HFF-Myc (cell line): ENCODE data around the gene GPR6.
A peak's percentile ranks its signal among the peaks of the same experiment; 100 is the strongest.

Experiments
- DNase-seq: peaks from one replicate; pipeline ENCODE4 v3.0.0-alpha.2; 2011; ENCODE audit warnings: low read depth; ENCODE audit errors: extremely low read depth
- H3K4me3 ChIP-seq: replicated peaks from 2 replicates; pipeline ENCODE4 v1.5.1; 2011; ENCODE audit warnings: low read depth, mild to moderate bottlenecking, control low read depth, low read length
- TF ChIP-seq, protein P1 (sequence below): IDR thresholded peaks from 2 replicates; pipeline ENCODE4 v1.5.1; 2012; ENCODE audit warnings: mild to moderate bottlenecking, low read depth, low read length, control low read depth; ENCODE audit errors: missing control alignments

The GPR6 gene, protein sequence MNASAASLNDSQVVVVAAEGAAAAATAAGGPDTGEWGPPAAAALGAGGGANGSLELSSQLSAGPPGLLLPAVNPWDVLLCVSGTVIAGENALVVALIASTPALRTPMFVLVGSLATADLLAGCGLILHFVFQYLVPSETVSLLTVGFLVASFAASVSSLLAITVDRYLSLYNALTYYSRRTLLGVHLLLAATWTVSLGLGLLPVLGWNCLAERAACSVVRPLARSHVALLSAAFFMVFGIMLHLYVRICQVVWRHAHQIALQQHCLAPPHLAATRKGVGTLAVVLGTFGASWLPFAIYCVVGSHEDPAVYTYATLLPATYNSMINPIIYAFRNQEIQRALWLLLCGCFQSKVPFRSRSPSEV

DNA sequence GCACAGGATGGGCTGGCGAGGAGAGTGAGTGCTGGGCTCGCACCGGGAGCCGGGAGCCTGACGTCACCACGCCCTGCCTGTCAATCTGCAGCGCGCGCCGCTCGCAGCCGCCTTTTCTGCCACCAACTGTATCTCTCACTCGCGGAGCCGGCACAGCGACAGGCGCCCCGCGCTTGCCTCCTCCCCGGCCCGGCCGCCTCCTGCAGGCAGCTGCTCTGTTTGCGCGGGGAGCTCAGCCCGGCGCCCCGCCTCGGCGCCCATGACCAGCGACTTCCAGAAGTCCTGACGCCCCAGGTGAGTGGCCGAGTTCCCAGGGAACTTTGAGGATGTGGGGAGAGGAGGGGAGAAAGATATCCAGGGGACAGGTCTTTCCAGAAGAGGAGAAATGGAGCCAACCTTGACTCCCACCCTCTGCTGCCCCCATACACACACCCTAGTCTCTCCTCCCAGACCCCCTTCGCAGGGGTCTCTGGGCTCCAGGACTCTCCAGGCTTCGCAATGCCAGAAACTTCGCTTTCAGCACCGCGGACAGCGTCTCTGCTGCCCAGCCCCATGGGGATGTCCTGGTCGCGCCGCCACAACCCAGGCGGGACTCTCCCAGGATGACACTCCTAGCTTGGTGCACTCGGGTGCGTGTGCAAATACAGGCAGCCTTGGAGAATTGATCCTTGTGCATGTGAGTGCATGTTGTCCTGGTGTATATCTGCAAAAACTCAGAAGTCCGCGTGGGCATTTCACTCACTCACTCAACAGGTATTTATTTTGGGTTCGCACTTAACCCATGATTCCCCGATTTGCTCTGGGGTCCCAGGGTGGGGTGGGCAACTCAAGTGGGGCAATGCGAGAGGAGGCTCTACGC lies at the start of gene GPR6:
Gene GPR6 (plus strand): TSS at position 138 of the 859 bp plus-strand sequence. CDS start 802 bp downstream, outside the sequence.
- TF ChIP-seq, protein P1, sequence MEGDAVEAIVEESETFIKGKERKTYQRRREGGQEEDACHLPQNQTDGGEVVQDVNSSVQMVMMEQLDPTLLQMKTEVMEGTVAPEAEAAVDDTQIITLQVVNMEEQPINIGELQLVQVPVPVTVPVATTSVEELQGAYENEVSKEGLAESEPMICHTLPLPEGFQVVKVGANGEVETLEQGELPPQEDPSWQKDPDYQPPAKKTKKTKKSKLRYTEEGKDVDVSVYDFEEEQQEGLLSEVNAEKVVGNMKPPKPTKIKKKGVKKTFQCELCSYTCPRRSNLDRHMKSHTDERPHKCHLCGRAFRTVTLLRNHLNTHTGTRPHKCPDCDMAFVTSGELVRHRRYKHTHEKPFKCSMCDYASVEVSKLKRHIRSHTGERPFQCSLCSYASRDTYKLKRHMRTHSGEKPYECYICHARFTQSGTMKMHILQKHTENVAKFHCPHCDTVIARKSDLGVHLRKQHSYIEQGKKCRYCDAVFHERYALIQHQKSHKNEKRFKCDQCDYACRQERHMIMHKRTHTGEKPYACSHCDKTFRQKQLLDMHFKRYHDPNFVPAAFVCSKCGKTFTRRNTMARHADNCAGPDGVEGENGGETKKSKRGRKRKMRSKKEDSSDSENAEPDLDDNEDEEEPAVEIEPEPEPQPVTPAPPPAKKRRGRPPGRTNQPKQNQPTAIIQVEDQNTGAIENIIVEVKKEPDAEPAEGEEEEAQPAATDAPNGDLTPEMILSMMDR: no peak
- peak; percentile 12 for DNase-seq
- no peak within 1 kb of the TSS for H3K4me3 ChIP-seq

DNA sequence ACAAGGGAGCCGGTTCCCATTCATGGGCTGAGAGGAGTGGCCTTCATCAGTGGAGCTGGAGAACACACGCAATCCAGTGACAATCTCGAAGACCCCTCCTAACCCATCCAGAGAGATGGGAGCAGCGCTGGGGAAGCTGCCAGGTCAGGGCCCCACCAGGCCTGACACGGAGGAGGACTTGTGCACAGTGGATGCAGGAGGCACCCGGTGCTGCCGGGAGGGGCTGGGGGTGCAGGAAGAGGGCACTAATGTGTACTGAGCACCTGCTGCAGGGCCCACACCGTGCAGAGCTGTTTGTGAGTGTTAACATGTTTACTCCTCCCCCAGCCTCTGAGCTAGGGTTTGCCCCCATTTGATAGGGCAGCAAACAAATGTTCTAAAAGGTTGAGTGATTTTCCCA lies 43.8 kb upstream of the GPR6 start:
- TF ChIP-seq, protein P1: no peak
- no peak overlapping the region for H3K4me3 ChIP-seq
- DNase-seq: no peak

DNA sequence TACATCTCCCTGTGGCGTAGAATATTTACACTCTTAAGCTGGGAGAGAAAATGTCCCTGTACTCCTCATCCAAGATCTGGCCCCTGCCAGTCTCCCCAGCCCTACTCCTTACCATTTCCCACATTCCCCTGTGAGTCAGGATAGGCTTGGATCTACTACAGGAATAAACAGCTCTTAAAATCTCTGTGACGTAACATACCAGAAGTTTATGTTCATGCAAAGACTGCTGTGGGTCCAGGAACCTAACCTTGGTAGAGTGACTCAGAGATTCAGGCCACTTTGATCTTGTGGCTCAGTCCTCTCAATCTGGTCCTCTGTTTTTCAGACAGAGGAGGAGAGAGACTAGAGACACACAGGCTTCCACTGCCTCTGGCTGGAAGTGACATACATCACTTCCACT lies 38.5 kb upstream of the GPR6 start:
- TF ChIP-seq, protein P1: no peak
- H3K4me3 ChIP-seq: no peak overlapping the region
- no peak for DNase-seq

DNA sequence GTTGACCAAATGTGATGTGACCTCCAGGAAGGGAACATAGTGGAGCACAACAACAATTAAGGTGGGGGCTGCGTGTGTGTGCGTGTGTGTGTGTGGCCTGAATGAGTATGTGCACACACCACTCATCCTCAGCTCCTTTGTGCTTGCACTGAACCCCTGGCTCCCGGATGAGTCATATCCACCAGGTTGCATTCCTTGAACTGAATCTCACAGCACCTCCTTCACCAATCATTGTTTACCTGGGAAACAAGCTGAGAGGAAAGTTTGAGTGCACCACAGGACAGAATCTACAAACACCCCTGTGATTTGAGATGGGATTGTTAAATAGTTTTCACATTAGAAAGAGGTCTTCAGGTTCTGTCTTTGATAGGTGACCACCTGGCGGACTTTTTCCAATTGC lies 33.7 kb upstream of the GPR6 start:
- no peak overlapping the region for H3K4me3 ChIP-seq
- TF ChIP-seq, protein P1: no peak
- no peak for DNase-seq

DNA sequence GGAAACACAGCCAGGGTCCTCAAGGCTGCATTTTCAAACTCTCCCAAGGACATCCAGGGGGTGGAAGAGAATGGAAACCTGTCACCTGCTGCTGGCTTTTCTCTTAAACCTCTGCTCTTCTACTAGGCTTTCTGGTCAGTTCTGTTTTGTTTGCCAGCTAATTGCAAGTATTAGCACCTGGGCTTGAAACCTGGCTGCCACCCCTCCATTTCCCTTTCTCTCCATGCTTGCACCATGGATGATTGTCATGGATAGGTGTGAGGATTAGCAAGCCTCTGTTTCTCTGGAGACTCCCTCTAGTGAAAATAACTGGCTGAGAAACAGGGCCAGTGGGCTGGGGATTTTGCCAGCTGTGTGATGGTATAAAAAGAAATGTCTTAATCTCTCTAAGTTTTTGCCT lies 33.0 kb upstream of the GPR6 start:
- TF ChIP-seq, protein P1: no peak
- no peak overlapping the region for H3K4me3 ChIP-seq
- no peak for DNase-seq

DNA sequence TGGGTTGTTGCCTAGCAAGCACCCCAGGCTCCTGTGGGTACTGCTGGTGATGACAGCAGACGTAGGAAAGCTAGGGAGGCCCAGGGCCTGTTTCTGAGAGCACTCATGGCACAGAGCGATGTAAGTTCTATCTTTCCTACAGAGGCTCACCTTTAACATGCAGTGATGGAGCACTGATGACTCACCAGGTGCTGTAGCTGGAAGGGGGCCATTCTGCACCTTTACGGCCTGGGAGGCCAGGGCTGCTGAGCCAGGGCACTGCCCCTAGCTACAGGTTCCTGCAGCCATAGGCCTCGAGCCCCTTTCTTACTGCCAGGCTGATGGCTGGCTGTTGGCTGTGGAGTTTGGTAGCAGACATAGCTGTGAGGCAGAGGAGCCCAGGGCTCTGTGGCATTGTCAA lies 31.1 kb upstream of the GPR6 start:
- TF ChIP-seq, protein P1: no peak
- H3K4me3 ChIP-seq: no peak overlapping the region
- no peak for DNase-seq
